Endothelial cell of umbilical vein (primary cell): Measurements from ENCODE around the gene RAP1GDS1.

Experiments used
- MYC ChIP-seq: IDR thresholded peaks from one replicate; pipeline ENCODE4 v1.6.1; 2011; ENCODE audit warnings: mild to moderate bottlenecking, low read depth, low read length
- POLR2A ChIP-seq: IDR thresholded peaks from 2 replicates; pipeline ENCODE4 v1.6.1; 2012; ENCODE audit warnings: low read depth, mild to moderate bottlenecking, control low read depth, low read length
- POLR2AphosphoS5 ChIP-seq: IDR thresholded peaks from 2 replicates; pipeline ENCODE4 v1.6.1; 2012; ENCODE audit warnings: low read depth, mild to moderate bottlenecking, control low read depth, low read length, moderate library complexity; ENCODE audit not compliant: insufficient read depth
- TF ChIP-seq, protein P1 (sequence below), 2 donors: IDR thresholded peaks; 1 replicate in 1 of 2; 2 replicates in 1 of 2; pipeline ENCODE4 v1.5.1; 2011; ENCODE audit warnings: low read length in 2 of 2, mild to moderate bottlenecking in 2 of 2, moderate library complexity in 2 of 2, control low read depth in 1 of 2, inconsistent platforms in 1 of 2, low read depth in 1 of 2; ENCODE audit not compliant: insufficient read depth in 1 of 2; ENCODE audit errors: extremely low read depth in 1 of 2

GRCh38 chr4:98352396-98352795 lies 91.2 kb downstream of the RAP1GDS1 start:
- TF ChIP-seq, protein P1, sequence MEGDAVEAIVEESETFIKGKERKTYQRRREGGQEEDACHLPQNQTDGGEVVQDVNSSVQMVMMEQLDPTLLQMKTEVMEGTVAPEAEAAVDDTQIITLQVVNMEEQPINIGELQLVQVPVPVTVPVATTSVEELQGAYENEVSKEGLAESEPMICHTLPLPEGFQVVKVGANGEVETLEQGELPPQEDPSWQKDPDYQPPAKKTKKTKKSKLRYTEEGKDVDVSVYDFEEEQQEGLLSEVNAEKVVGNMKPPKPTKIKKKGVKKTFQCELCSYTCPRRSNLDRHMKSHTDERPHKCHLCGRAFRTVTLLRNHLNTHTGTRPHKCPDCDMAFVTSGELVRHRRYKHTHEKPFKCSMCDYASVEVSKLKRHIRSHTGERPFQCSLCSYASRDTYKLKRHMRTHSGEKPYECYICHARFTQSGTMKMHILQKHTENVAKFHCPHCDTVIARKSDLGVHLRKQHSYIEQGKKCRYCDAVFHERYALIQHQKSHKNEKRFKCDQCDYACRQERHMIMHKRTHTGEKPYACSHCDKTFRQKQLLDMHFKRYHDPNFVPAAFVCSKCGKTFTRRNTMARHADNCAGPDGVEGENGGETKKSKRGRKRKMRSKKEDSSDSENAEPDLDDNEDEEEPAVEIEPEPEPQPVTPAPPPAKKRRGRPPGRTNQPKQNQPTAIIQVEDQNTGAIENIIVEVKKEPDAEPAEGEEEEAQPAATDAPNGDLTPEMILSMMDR (IDR thresholded peaks at IDR 0.05; ENCODE audit: extremely low read depth in 1 of 2, insufficient read depth in 1 of 2, low read depth in 1 of 2, low read length in 2 of 2): no peak
- TF ChIP-seq POLR2A (no peak), MYC (no peak), POLR2AphosphoS5 (no peak)
